ENCODE measurements around the gene TNPO2. TPM values are rescaled to one million over a fixed set of nuclear protein-coding genes. Genes with fewer than 3 reads are reported as not detected.

The TNPO2 gene
- total RNA-seq (2022; extraction: Qiagen RNA extraction), result 26.6 to 34.8 TPM (median 30.9 TPM) in 5 replicates

DNA sequence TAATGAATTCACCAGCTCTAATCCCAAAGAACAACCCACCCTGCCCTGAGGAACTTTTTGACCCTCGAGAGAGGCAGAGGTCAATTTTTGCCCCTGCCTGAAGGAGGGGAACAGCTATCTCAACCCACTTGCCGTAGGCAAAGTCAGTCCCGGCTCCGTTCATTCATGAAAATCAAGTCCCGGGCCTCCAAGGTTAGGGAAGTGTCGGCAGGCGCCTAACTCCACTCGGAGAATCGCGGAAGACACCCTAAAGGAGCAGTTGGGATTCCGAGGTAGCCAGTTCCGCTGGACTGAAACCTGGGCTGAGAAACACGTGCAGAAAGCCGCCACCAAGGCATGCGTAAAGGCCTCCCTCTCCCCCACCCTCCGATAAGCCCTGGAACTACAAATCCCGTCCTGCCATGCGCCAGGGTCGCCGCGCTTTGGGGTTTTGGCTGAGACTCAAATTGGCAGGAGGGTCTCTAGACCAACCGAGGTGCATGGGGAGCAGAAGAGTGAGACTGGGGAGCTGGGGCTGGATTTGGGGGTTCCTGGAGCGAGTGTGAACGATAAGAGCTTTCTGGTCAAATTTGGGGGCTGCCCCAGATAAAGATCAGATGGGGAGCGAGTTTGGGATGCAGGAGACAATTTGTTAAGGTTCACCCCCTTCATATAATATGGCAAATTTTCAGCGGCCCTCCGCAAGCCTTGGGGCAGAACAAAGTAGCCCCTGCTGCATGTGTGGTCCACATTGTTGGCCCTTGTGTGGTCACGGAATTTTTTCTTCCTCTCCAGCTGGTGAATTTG, at the start of gene TNPO2:
Gene TNPO2 (minus strand): TSS at position 292 of the 786 bp plus-strand sequence. CDS start 2,955 bp downstream, outside the sequence.

DNA sequence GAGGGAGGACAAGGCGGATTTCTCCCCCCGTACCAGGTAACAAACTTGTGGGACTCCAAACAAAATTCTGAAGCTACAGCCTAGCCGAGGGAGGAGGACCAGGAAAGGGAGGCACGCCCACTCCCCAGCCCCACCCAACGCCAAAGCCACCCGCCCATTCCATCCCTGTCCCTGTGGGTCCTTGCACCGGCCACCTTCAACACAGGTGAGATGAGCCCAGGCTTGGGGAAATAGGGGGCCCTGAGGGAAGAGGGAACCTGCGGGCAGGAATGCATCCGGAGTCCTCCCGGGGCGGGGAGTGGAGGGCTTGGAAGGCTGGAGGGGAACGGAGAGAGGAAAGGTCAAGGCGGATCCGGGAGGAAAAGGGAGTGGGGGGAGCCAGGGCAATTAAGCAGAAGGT, 27.9 kb upstream of the TNPO2 start, which contains the start of gene BEST2:
Gene BEST2 (plus strand): TSS at position 157 of the 400 bp plus-strand sequence. CDS start 802 bp downstream, outside the sequence.

DNA sequence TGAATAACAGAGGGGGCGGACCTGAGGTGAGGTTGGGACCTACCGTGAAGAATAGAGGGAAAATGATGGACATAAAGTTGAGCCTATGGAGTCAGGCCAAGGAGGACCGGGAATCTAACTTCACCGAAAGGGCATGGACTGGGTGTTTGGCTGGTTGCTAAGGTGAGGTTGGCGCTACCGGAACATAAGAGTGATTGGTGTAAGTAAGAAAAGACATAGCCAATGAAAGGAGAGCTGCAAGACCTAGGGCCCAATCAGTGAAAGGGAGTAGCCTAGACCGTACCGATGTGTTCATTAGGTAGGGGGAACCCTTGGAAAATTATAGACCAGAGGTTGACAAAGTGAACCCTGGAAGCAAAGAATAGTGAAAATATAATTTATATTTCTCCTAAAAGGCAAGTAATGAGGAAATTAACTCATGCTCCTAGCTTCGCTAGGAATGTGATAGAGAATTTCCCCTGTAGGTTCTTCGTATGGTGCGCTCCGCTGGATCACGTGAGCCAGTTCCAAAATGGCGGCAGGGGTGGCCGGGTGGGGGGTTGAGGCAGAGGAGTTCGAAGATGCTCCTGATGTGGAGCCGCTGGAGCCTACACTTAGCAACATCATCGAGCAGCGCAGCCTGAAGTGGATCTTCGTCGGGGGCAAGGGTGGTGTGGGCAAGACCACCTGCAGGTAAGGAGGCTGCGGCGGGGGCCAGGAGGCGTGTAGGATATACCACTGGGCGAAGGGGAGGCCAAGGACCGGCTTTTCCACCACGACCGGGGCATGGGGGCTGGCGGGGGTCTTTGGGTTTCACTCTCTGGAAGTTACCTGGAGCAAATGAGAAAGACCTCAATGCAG, 13.5 kb upstream of the TNPO2 start, which contains the start of gene GET3:
Gene GET3 (plus strand): TSS at position 503 of the 840 bp plus-strand sequence. CDS start 9 bp downstream, at position 512.

DNA sequence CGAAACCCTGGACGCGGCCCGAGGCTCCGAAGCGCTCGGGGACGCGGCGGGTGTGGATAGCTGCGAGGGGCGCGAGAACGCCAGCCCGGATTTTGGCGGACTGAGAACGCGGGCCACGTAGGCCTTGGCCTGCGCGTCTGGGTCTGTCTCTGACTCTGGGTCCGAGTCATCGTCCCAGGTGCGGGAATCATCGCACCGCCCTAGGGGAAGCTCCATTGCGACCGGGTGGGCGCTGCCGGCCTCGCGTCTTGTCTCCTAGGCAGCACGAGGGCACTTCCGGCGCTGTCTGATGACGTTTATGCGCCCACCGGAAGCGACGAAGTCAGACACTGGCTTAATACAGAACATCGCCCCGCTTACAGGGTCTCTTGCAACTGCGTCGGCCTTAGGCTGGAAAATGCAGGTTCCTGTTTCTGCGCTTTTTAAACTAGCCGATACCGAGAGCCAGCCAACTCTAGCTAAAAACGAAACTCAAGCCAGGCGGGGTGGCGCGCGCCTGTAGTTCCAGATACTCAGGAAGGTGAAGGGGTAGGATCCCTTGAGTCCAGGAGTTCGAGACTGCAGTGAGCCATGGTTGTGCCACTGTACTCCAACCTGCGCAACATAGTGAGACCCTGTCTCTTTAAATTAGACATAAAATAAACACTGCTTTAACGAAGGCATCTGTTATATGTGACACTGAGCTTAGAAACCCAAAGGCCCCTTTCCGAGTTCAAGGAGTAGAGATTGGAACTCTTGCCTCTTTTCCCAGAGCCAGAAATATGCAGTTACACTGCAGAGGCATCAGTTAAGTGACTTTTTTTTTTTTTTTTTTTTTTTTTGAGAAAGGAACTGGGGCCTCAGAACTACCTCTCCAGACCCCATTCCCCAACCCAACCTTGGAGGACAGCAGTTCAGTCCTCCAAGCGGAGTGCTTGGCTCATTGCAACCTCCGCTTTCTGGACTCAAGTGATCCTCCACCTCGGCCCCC, 27.1 kb downstream of the TNPO2 start, which contains the start of gene FBXW9:
Gene FBXW9 (minus strand): TSS at position 266 of the 970 bp plus-strand sequence. CDS start 50 bp downstream, at position 216.

DNA sequence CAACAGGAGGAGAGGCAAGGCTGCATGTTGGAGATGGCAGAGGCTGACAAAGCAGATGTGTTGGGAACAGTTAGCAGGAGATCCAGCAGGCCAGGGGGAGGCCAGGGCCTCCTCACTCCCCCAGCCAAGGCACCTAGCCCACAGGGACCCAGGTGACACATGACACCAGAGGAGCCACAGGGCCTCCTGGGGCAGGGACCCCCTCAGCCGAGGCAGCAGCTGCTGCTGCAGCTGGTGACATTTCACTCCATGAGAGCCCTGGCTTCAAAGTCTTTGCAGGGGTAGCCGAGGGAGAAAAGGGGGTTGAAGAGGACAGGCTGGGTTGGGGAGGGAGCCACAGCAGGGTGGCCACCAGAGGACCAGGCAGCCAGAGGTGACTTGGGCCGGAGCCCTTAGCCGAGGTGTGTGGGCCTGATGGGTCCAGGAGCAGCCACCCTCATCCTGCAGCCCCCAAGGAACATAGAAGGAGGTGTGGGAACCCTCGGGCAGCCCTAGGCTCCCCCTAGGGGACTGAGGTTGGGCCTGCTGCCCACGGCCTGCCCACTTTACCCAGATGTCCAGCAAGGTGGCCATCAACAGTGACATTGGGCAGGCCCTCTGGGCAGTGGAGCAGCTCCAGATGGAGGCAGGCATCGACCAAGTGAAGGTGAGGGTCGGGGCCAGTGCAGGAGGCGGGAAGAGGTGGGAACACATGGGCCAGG, 36.1 kb downstream of the TNPO2 start, which contains the start of gene GNG14:
Gene GNG14 (plus strand): TSS at position 503 of the 701 bp plus-strand sequence. CDS start 51 bp downstream, at position 554.

DNA sequence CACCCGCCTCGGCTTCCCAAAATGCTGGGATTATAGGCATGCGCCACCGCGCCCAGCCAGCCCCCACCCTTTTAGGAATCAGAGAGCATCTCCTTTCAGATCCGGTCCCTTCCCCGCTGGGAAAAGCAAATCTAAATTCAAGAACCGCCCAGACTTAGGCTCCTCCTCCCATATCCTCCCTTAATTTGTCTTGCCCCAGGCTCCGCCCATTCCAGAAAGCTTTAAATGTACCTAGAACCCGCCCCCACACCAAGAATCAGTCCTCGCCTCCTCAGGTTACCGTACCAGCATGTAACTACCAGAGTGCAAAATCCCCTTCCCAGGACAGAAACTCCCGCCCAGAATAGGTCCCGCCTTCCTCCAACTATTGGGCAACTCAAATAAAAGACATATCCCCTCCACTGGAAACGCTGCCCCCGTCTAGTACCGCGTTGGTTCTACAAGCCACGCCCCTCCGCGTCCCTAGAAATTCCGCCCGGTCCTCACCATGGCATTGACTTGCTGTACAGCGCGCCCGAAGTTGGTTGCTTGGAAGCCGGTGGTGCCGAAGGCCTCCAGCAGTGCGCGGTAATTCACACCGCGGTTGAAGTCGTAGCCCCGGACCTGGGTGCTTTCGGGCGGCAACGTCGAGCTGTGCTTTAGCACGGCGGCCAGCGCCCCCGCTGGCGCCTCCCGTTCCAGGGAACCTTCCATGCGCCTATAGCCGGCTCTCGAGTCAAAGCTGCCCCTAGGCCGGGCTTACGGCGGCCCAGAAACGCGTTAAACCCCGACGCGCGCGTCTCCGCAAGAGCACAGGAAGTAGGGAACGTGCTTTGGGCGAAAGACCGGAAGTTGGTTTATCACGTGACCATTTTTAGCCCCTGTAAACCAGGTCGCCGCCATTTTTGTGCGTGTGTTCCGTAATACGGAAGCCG, 42.4 kb downstream of the TNPO2 start, which contains the start of gene DHPS:
Gene DHPS (minus strand): TSS at position 807 of the 914 bp plus-strand sequence. CDS start 114 bp downstream, at position 693.

DNA sequence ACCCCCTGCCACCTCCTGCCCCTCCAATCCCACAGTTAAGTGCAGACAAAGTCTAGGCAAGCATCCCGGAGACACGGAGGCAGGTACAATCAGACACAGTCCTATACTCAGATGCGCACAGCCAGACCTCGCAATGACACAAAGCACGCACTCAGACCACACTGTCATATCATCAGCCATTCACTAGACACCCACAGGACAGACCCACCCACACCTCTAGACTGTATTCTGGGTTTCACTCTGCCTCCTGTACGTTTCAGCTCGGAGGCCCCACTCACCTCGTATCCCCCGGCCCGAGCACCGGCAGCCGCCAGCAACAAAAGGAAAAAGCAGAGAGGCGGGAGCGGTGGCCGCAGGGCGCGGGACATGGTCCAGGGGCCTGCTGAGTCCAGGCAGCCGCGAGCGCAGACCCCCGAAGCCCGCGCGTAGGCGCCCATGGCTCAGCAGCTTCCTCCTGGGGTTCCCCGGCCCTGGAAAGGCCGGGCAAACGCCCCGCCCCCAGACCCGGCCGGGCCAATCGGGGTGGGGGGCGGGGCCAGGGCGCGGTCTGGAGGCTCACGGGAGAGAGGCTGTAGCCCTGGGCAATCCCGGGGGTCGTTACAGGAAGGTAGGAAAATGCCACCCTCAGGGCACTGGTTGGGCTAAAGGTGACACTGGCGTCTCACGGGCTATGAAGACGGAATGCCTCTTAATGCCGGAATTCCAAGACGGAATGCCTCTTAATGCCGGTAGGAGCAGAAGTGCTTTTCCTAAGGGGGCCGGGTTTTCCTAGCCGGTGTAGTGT, 57.3 kb downstream of the TNPO2 start, which contains the start of the genes MAN2B1 and WDR83:
Gene MAN2B1 (minus strand): TSS at position 478 of the 784 bp plus-strand sequence. CDS start 41 bp downstream, at position 437.
Gene WDR83 (plus strand): TSS at position 543 of the 784 bp plus-strand sequence. CDS start 2,984 bp downstream, outside the sequence.

Other genes starting within 250 kb of the TNPO2 start
- gene ZNF709, start 239.1 kb downstream of the TNPO2 start, total RNA-seq (2022; extraction: Qiagen RNA extraction), result 0.01 to 0.02 TPM (median 0.02 TPM) in 3 of 5 replicates, not detected in the others
- gene ZNF564, start 172.4 kb downstream of the TNPO2 start, total RNA-seq (2022; extraction: Qiagen RNA extraction), result 1.3 to 2.4 TPM (median 1.7 TPM) in 5 replicates
- 0.50 to 1.3 TPM (median 0.61 TPM) in 5 replicates for gene ZNF490, start 113.1 kb downstream of the TNPO2 start, total RNA-seq (2022; extraction: Qiagen RNA extraction)
- gene ZNF791, start 113.0 kb downstream of the TNPO2 start, total RNA-seq (2022; extraction: Qiagen RNA extraction), result 4.0 to 5.8 TPM (median 5.0 TPM) in 5 replicates
- 17.1 to 23.1 TPM (median 20.5 TPM) in 5 replicates for gene MAN2B1, start 57.2 kb downstream of the TNPO2 start, total RNA-seq (2022; extraction: Qiagen RNA extraction)
- gene WDR83, start 57.1 kb downstream of the TNPO2 start, total RNA-seq (2022; extraction: Qiagen RNA extraction), result 7.4 to 11.2 TPM (median 9.7 TPM) in 5 replicates
- 36.8 to 48.6 TPM (median 46.6 TPM) in 5 replicates for gene DHPS, start 42.1 kb downstream of the TNPO2 start, total RNA-seq (2022; extraction: Qiagen RNA extraction)
- gene GNG14, start 35.9 kb downstream of the TNPO2 start, total RNA-seq (2022; extraction: Qiagen RNA extraction), result not detected in 5 replicates
- 8.9 to 12.9 TPM (median 12.4 TPM) in 5 replicates for gene FBXW9, start 27.3 kb downstream of the TNPO2 start, total RNA-seq (2022; extraction: Qiagen RNA extraction)
- gene TRIR, start 10.8 kb upstream of the TNPO2 start, total RNA-seq (2022; extraction: Qiagen RNA extraction), result 170 to 218 TPM (median 210 TPM) in 5 replicates
- gene GET3, start 13.6 kb upstream of the TNPO2 start, total RNA-seq (2022; extraction: Qiagen RNA extraction), result 76.4 to 107 TPM (median 98.1 TPM) in 5 replicates
- gene BEST2, start 27.9 kb upstream of the TNPO2 start, total RNA-seq (2022; extraction: Qiagen RNA extraction), result 2.4 to 4.3 TPM (median 3.7 TPM) in 5 replicates
- 9.2 to 12.4 TPM (median 10.0 TPM) in 5 replicates for gene HOOK2, start 51.6 kb upstream of the TNPO2 start, total RNA-seq (2022; extraction: Qiagen RNA extraction)
- gene JUNB, start 67.6 kb upstream of the TNPO2 start, total RNA-seq (2022; extraction: Qiagen RNA extraction), result 127 to 217 TPM (median 181 TPM) in 5 replicates
- gene PRDX2, start 77.9 kb upstream of the TNPO2 start, total RNA-seq (2022; extraction: Qiagen RNA extraction), result 0.59 to 1.1 TPM (median 0.74 TPM) in 5 replicates
- gene THSD8, start 78.1 kb upstream of the TNPO2 start, total RNA-seq (2022; extraction: Qiagen RNA extraction), result 8.0 to 11.7 TPM (median 10.6 TPM) in 4 of 5 replicates, not detected in the other
- gene RNASEH2A, start 82.7 kb upstream of the TNPO2 start, total RNA-seq (2022; extraction: Qiagen RNA extraction), result 33.8 to 49.7 TPM (median 47.7 TPM) in 5 replicates
- gene RTBDN, start 110.6 kb upstream of the TNPO2 start, total RNA-seq (2022; extraction: Qiagen RNA extraction), result 0.20 to 0.32 TPM (median 0.22 TPM) in 4 of 5 replicates, not detected in the other
- gene MAST1, start 114.6 kb upstream of the TNPO2 start, total RNA-seq (2022; extraction: Qiagen RNA extraction), result 1.4 to 2.1 TPM (median 1.6 TPM) in 5 replicates
- 25.3 to 31.3 TPM (median 30.2 TPM) in 5 replicates for gene DNASE2, start 157.5 kb upstream of the TNPO2 start, total RNA-seq (2022; extraction: Qiagen RNA extraction)
- gene KLF1, start 163.3 kb upstream of the TNPO2 start, total RNA-seq (2022; extraction: Qiagen RNA extraction), result 0.05 TPM in 1 of 5 replicates, not detected in the others
- 8.3 to 10.7 TPM (median 8.8 TPM) in 5 replicates for gene GCDH, start 167.2 kb upstream of the TNPO2 start, total RNA-seq (2022; extraction: Qiagen RNA extraction)
- gene SYCE2, start 195.4 kb upstream of the TNPO2 start, total RNA-seq (2022; extraction: Qiagen RNA extraction), result 0.24 to 0.59 TPM (median 0.45 TPM) in 5 replicates
- gene FARSA, start 209.8 kb upstream of the TNPO2 start, total RNA-seq (2022; extraction: Qiagen RNA extraction), result 65.5 to 76.9 TPM (median 69.5 TPM) in 5 replicates
- gene CALR, start 214.7 kb upstream of the TNPO2 start, total RNA-seq (2022; extraction: Qiagen RNA extraction), result 477 to 541 TPM (median 511 TPM) in 5 replicates
- 66.2 to 83.2 TPM (median 80.9 TPM) in 5 replicates for gene RAD23A, start 221.9 kb upstream of the TNPO2 start, total RNA-seq (2022; extraction: Qiagen RNA extraction)
- 30.8 to 58.1 TPM (median 54.9 TPM) in 5 replicates for gene GADD45GIP1, start 233.3 kb upstream of the TNPO2 start, total RNA-seq (2022; extraction: Qiagen RNA extraction)
- 0.06 to 0.09 TPM (median 0.07 TPM) in 3 of 5 replicates, not detected in the others for gene DAND5, start 245.6 kb upstream of the TNPO2 start, total RNA-seq (2022; extraction: Qiagen RNA extraction)